ENCODE measurements around the gene OSBPL5. TPM values are rescaled to one million over a fixed set of nuclear protein-coding genes. Genes with fewer than 3 reads are reported as not detected.

OSBPL5 gene
- total RNA-seq, 2 donors from 2014 or later = 35.0 to 50.7 TPM

- H3K4me1 ChIP-seq (replicated peaks) = no peaks in the 10 kb centered on the region
- no peak overlapping the region for H3K27ac ChIP-seq
- no peaks in the 10 kb centered on the region for H3K36me3 ChIP-seq
- no peak overlapping the region for H3K4me3 ChIP-seq
- no peaks in the 10 kb centered on the region for H3K9me3 ChIP-seq
- no peak for DNase-seq (ENCODE audit: low spot score)
- WGBS = 98% methylated on average over 5 of the region's 5 CpGs
- no peaks in the 10 kb centered on the region for H3K27me3 ChIP-seq (replicated peaks; ENCODE audit: insufficient read depth)
- TF ChIP-seq POLR2AphosphoS5 (IDR thresholded peaks at IDR 0.05) (no peak), CTCF (IDR thresholded peaks at IDR 0.05) (no peak), POLR2A (IDR thresholded peaks at IDR 0.05) (no peak)
- intact Hi-C loops (cut with DNase I) = no loop called here
Measured at GRCh38 chr11:3102641-3102921, 62.5 kb downstream of the OSBPL5 start.

GRCh38 chr11:3101921-3102640 lies 63.0 kb downstream of the OSBPL5 start:
- Histone ChIP-seq H3K9me3 (no peaks in the 10 kb centered on the region), H3K4me1 (replicated peaks) (no peaks in the 10 kb centered on the region), H3K4me3 (no peak overlapping the region), H3K36me3 (no peaks in the 10 kb centered on the region), H3K27me3 (replicated peaks; ENCODE audit: insufficient read depth) (no peaks in the 10 kb centered on the region), H3K27ac (no peak overlapping the region)
- TF ChIP-seq POLR2AphosphoS5 (IDR thresholded peaks at IDR 0.05) (no peak), CTCF (IDR thresholded peaks at IDR 0.05) (no peak), POLR2A (IDR thresholded peaks at IDR 0.05) (no peak)
- DNase-seq (ENCODE audit: low spot score) = no peak
- intact Hi-C loops (cut with DNase I) = no loop called here
- 83% methylated on average over 20 of the region's 20 CpGs for WGBS

GRCh38 chr11:3099178-3099577 lies 65.9 kb downstream of the OSBPL5 start:
- intact Hi-C loops (cut with DNase I) = no loop called here
- Histone ChIP-seq H3K27me3 (replicated peaks; ENCODE audit: insufficient read depth) (no peaks in the 10 kb centered on the region), H3K36me3 (no peaks in the 10 kb centered on the region), H3K4me3 (no peak overlapping the region), H3K4me1 (replicated peaks) (no peaks in the 10 kb centered on the region), H3K9me3 (no peaks in the 10 kb centered on the region), H3K27ac (no peak overlapping the region)
- no peak for DNase-seq (ENCODE audit: low spot score)
- 60% methylated on average over 3 of the region's 3 CpGs for WGBS
- TF ChIP-seq CTCF (IDR thresholded peaks at IDR 0.05) (no peak), POLR2AphosphoS5 (IDR thresholded peaks at IDR 0.05) (no peak), POLR2A (IDR thresholded peaks at IDR 0.05) (no peak)

GRCh38 chr11:3096909-3097530 lies 68.1 kb downstream of the OSBPL5 start:
- no peaks in the 10 kb centered on the region for H3K27me3 ChIP-seq (replicated peaks; ENCODE audit: insufficient read depth)
- intact Hi-C loops (cut with DNase I) = no loop called here
- no peak overlapping the region for H3K4me3 ChIP-seq
- no peaks in the 10 kb centered on the region for H3K36me3 ChIP-seq
- TF ChIP-seq CTCF (IDR thresholded peaks at IDR 0.05) (no peak), POLR2A (IDR thresholded peaks at IDR 0.05) (no peak), POLR2AphosphoS5 (IDR thresholded peaks at IDR 0.05) (no peak)
- H3K4me1 ChIP-seq (replicated peaks) = no peaks in the 10 kb centered on the region
- no peak for DNase-seq (ENCODE audit: low spot score)
- 90% methylated on average over 10 of the region's 10 CpGs for WGBS
- no peak overlapping the region for H3K27ac ChIP-seq
- H3K9me3 ChIP-seq = no peaks in the 10 kb centered on the region
